A549 (cell line): ENCODE measurements around the gene DHX34.

ENCODE experiments used
- CTCF ChIP-seq: fragments of >200 bp; sonication (Bioruptor Twin); formaldehyde crosslinking; IDR thresholded peaks from 3 replicates; pipeline ENCODE4 v1.5.1; 2016
- POLR2AphosphoS2 ChIP-seq: conservative IDR thresholded peaks from 2 replicates; pipeline ENCODE4 v1.6.1; 2012; ENCODE audit warnings: low read length, improper control_type of control experiment, inconsistent platforms
- TF ChIP-seq, protein P1 (sequence below): fragments of >200 bp; sonication (Bioruptor Twin); formaldehyde crosslinking; IDR thresholded peaks from 3 replicates; pipeline ENCODE4 v1.6.1; 2016

- TF ChIP-seq, protein P1, sequence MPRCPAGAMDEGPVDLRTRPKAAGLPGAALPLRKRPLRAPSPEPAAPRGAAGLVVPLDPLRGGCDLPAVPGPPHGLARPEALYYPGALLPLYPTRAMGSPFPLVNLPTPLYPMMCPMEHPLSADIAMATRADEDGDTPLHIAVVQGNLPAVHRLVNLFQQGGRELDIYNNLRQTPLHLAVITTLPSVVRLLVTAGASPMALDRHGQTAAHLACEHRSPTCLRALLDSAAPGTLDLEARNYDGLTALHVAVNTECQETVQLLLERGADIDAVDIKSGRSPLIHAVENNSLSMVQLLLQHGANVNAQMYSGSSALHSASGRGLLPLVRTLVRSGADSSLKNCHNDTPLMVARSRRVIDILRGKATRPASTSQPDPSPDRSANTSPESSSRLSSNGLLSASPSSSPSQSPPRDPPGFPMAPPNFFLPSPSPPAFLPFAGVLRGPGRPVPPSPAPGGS: no peak
- TF ChIP-seq POLR2AphosphoS2 (no peak), CTCF (no peak)
Measured at GRCh38 chr19:47389150-47389556, 40.0 kb downstream of the DHX34 start.
